HepG2 (cell line): ENCODE measurements around the gene SNN. TPM values are rescaled to one million over a fixed set of nuclear protein-coding genes. Genes with fewer than 3 reads are reported as not detected.
A peak's percentile ranks its signal among the peaks of the same experiment; 100 is the strongest.

Experiments
- ATAC-seq: fragments of 200-7000 bp; cut with Tn5 transposase; 3 replicates; pipeline ENCODE4 v1.9.1; 2020; ENCODE audit warnings: mild to moderate bottlenecking, moderate library complexity
- BruUV-seq: library from RNA; stranded (reverse); fragments of 400-500 nt; replicated peaks from 2 replicates; lab custom pipeline; 2021; lab: Mats Ljungman, UMichigan
- CTCF ChIA-PET: fragments of 300-600 bp; formaldehyde crosslinking; extraction: SDS; loops from one replicate; lab custom pipeline; 2021; ENCODE audit warnings: low total read pairs, inconsistent platforms, low intra/inter-chr PET ratio; lab: Yijun Ruan, JAX
- POLR2A ChIA-PET: fragments of 350-600 bp; sonication (Branson Sonifier 250); formaldehyde crosslinking; loops from one replicate; lab custom pipeline; 2020; ENCODE audit warnings: antibody characterized with exemption, inconsistent platforms; lab: Yijun Ruan, JAX
- DNase-seq: peaks from one replicate; pipeline ENCODE4 v3.0.0-alpha.2; 2015; ENCODE audit warnings: low spot score
- FAIRE-seq: peaks from 3 replicates; lab custom pipeline; 2011; peaks lifted over from hg19 to GRCh38; lab: Jason Lieb, UNC
- H2AFZ ChIP-seq: one replicate; pipeline ENCODE4 v1.6.1; 2011; ENCODE audit warnings: low read length, inconsistent platforms
- H3K27ac ChIP-seq: fragments of 300-600 bp; 3 replicates; pipeline ENCODE4 v1.8.0; 2011; ENCODE audit warnings: mixed run types, mild to moderate bottlenecking, mixed read lengths, low read length, inconsistent platforms; ENCODE audit not compliant: insufficient read depth; ENCODE audit errors: extremely low read length
- H3K27me3 ChIP-seq, 2 experiments: fragments of 200-600 bp in 1 of 2; 2 replicates in 1 of 2; 3 replicates in 1 of 2; pipeline versions ENCODE4 v1.6.0 to v1.8.0; 2011; ENCODE audit warnings: low read length in 2 of 2, mild to moderate bottlenecking in 2 of 2, moderate library complexity in 2 of 2, inconsistent platforms in 1 of 2; ENCODE audit not compliant: insufficient read depth in 2 of 2, control insufficient read depth in 1 of 2
- H3K36me3 ChIP-seq, 2 experiments: fragments of 200-600 bp in 1 of 2; replicated peaks in 1 of 2; 2 replicates in 1 of 2; 3 replicates in 1 of 2; pipeline versions ENCODE4 v1.5.1 to v1.8.0; 2011; ENCODE audit warnings: low read length in 2 of 2, inconsistent platforms in 1 of 2; ENCODE audit not compliant: insufficient read depth in 2 of 2, control insufficient read depth in 1 of 2
- H3K4me1 ChIP-seq: 2 replicates; pipeline ENCODE4 v1.5.1; 2012; ENCODE audit warnings: low read length, inconsistent platforms; ENCODE audit not compliant: insufficient read depth
- H3K4me2 ChIP-seq: 2 replicates; pipeline ENCODE4 v1.6.0; 2011; ENCODE audit warnings: low read depth, low read length, inconsistent platforms
- H3K4me3 ChIP-seq, 3 experiments: fragments of 200-600 bp in 1 of 3; sonication (generic), shearing (Covaris generic) in 1 of 3; replicated peaks in 1 of 3; 2 replicates each; pipeline ENCODE4 v1.5.1; 2011 to 2016; ENCODE audit warnings: low read length in 3 of 3, inconsistent platforms in 2 of 3, low read depth in 2 of 3, mild to moderate bottlenecking in 2 of 3, control low read depth in 1 of 3, mixed read lengths in 1 of 3; ENCODE audit not compliant: insufficient read depth in 1 of 3
- H3K79me2 ChIP-seq: one replicate; pipeline ENCODE4 v1.6.1; 2011; ENCODE audit warnings: low read length, inconsistent platforms; ENCODE audit not compliant: insufficient read depth
- H3K9ac ChIP-seq: 2 replicates; pipeline ENCODE4 v1.6.0; 2011; ENCODE audit warnings: mild to moderate bottlenecking, low read depth, low read length, inconsistent platforms; ENCODE audit not compliant: insufficient read depth
- H3K9me3 ChIP-seq: 2 replicates; pipeline ENCODE4 v1.5.1; 2012; ENCODE audit warnings: mild to moderate bottlenecking, low read length
- H4K20me1 ChIP-seq: 2 replicates; pipeline ENCODE4 v1.6.0; 2011; ENCODE audit warnings: inconsistent platforms, mild to moderate bottlenecking, low read length, moderate library complexity; ENCODE audit not compliant: insufficient read depth
- BORCS8-MEF2B ChIP-seq: sonication (generic); formaldehyde crosslinking; IDR thresholded peaks from 2 replicates; pipeline ENCODE4 v1.8.0; 2022; ENCODE audit warnings: mild to moderate bottlenecking, missing genetic modification reagents
- JUNB ChIP-seq: sonication (generic); formaldehyde crosslinking; IDR thresholded peaks from 2 replicates; pipeline ENCODE4 v1.8.0; 2022; ENCODE audit warnings: missing genetic modification reagents, mild to moderate bottlenecking, borderline replicate concordance
- ZNF768 ChIP-seq: sonication (generic); formaldehyde crosslinking; IDR thresholded peaks from 2 replicates; pipeline ENCODE4 v1.4.0; 2020; ENCODE audit warnings: missing genetic modification reagents
- WGBS: methylation state at CpG from one replicate; pipeline ENCODE4 v1.1.6; 2017; ENCODE audit warnings: low lambda C conversion rate; 5-methylcytosine and 5-hydroxymethylcytosine counted together
- in situ Hi-C: cut with HindIII; loops from 2 replicates; pipeline ENCODE4 v1.10.0; 2017; ENCODE audit warnings: low pct_unique_long_range_greater_than_20kb; ENCODE audit not compliant: extremely low pct_ligation_motif_present
- intact Hi-C: fragments of 100-400 bp; cut with micrococcal nuclease; formaldehyde crosslinking; loops from one replicate; pipeline ENCODE4 v1.10.0; 2022; ENCODE audit not compliant: unreplicated experiment
- polyA plus RNA-seq, 8 experiments: library from polyadenylated mRNA; depleted of rRNA in 3 of 8; stranded (reverse) in 7 of 8; unstranded in 1 of 8; fragments of >200 nt; fragmentation: Illumina TruSeq in 4 of 8; extraction: Trizol in 4 of 8; gene quantifications; 2 replicates each; pipeline versions ENCODE4 v1.2.1 to v1.2.3, GENCODE V29; 2011 to 2016; ENCODE audit warnings: low read depth in 4 of 8, missing spikeins in 1 of 8, mixed read lengths in 1 of 8; ENCODE audit not compliant: insufficient read depth in 1 of 8
- total RNA-seq, 5 experiments: library from RNA; depleted of rRNA; stranded (reverse); fragments of >200 nt; fragmentation: Illumina TruSeq; extraction: Trizol; gene quantifications; 2 replicates each; pipeline ENCODE4 v1.2.3, GENCODE V29; 2016; ENCODE audit warnings: low read depth in 1 of 5
- TF ChIP-seq, protein P1 (sequence below): sonication (generic); formaldehyde crosslinking; IDR thresholded peaks from 2 replicates; pipeline ENCODE4 v1.5.0; 2020; ENCODE audit warnings: mild to moderate bottlenecking, missing genetic modification reagents

The SNN gene
- total and polyA plus RNA-seq, 2 of the 13 experiments (the other 11 are each of a cell fraction or from before 2014, with no cell fraction given): 5.2 to 8.4 TPM

DNA sequence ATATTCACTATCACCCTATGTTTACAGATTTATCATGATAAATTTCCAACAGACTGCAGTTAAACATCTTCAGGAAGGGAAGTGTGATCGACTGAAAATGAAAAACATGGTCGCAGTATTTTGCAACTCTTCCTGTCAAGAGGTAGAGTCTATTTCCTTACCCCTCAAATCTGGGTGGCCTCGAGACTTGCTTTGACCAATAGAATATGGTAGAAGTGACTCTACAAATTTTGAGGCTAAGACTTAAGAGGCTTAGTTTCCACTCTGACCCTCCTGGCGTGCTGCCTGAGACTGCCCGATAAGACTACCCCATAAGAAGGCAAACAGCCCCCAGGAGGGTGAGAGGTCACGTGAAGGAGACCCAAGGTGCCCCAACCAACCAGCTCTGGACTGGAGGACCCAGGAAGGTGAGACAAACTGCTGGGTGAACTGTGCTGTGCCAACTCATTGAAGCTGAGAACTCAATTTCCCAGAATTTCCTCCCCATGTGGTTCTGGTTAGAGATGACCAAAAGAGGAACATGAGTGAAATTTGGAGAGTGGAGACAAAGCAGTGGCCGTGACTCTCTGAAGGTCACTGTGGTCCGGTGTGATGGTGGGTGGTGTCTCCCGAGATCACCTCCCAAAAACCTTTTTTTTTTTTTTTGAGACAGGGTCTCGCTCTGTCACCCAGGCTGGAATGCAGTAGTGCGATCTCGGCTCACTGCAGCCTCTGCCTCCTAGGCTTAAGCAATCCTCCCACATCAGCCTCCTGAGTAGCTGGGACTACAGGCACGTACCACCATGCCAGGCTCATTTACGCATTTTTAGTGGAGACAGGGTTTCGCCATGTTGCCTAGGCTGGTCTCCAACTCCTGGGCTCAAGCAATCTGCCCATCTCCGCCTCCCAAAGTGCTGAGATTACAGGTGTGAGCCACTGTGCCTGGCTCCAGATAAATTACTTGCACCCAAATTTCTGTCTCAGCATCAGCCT, 43.3 kb upstream of the SNN start:
- H3K36me3 ChIP-seq: no peaks in the 10 kb centered on the region
- no peak overlapping the region for H2AFZ ChIP-seq
- peaks cover 2 to 5% of the 10 kb centered on the region in 2 experiments; a peak in 3 of 5 replicates for H3K27me3 ChIP-seq
- intact Hi-C loops: no loop called here
- H3K27ac ChIP-seq: no peak overlapping the region
- ATAC-seq: no peak
- POLR2A ChIA-PET: interaction anchor here (1.4 kb wide), 1 partner anchor 10 kb away, joined by 3 read pairs; no protein-coding TSS in a partner anchor
- TF ChIP-seq BORCS8-MEF2B (CRISPR knock-in tag): no peak
- TF ChIP-seq, protein P1, sequence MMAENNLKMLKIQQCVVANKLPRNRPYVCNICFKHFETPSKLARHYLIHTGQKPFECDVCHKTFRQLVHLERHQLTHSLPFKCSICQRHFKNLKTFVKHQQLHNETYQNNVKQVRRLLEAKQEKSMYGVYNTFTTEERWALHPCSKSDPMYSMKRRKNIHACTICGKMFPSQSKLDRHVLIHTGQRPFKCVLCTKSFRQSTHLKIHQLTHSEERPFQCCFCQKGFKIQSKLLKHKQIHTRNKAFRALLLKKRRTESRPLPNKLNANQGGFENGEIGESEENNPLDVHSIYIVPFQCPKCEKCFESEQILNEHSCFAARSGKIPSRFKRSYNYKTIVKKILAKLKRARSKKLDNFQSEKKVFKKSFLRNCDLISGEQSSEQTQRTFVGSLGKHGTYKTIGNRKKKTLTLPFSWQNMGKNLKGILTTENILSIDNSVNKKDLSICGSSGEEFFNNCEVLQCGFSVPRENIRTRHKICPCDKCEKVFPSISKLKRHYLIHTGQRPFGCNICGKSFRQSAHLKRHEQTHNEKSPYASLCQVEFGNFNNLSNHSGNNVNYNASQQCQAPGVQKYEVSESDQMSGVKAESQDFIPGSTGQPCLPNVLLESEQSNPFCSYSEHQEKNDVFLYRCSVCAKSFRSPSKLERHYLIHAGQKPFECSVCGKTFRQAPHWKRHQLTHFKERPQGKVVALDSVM (CRISPR knock-in tag): 0 out of 2 replicates have a peak, but pooled peaks have one; percentile 23
- TF ChIP-seq, all 625 proteins: peak for 1
- peaks cover 42% of the 10 kb centered on the region for H3K4me1 ChIP-seq
- no peaks in the 10 kb centered on the region for H3K79me2 ChIP-seq
- no TSS peak for BruUV-seq
- 71% methylated on average over 16 of the region's 16 CpGs for WGBS
- no peak overlapping the region for H3K4me2 ChIP-seq
- FAIRE-seq (no peak), DNase-seq (no peak)
- H3K9ac ChIP-seq: no peak overlapping the region
- no peaks in the 10 kb centered on the region for H3K9me3 ChIP-seq
- CTCF ChIA-PET: no interaction called here
- in situ Hi-C loops: no loop called here
- H4K20me1 ChIP-seq: no peaks in the 10 kb centered on the region
- H3K4me3 ChIP-seq: no peak overlapping the region

DNA sequence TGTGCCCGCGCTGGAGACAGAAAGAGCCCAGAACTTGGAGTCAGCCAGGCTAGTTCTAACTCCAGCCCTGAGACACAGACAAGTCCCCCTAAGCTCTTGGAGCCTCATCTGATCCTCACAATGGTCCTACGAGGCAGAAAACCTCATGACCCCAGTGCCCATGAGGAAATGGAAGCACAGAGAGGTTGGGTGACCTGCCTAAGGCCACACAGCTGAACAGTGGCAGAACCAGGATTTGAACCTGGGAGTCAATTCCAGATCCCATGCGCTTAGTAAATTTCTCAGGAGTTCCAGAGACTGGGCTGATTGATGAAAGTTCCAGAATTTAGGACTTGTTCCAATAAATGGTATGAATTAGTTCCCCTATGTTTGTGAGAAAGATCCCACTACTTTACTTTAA, 42.5 kb upstream of the SNN start:
- Histone ChIP-seq H3K9ac (no peak overlapping the region), H3K36me3 (no peaks in the 10 kb centered on the region), H3K4me3 (no peak overlapping the region), H3K9me3 (no peaks in the 10 kb centered on the region), H3K27ac (no peak overlapping the region), H2AFZ (no peak overlapping the region), H4K20me1 (no peaks in the 10 kb centered on the region), H3K79me2 (no peaks in the 10 kb centered on the region), H3K4me1 (peaks cover 50% of the 10 kb centered on the region), H3K4me2 (no peak overlapping the region), H3K27me3 (peaks cover 2 to 5% of the 10 kb centered on the region in 2 experiments; a peak in 3 of 5 replicates)
- FAIRE-seq (no peak), ATAC-seq (no peak), DNase-seq (no peak)
- 71% methylated on average over 4 of the region's 4 CpGs for WGBS
- in situ Hi-C loops: no loop called here
- peak; percentile 97 for TF ChIP-seq ZNF768 (CRISPR knock-in tag)
- TF ChIP-seq JUNB: no peak
- intact Hi-C loops: no loop called here
- POLR2A ChIA-PET: no interaction called here
- BruUV-seq: no TSS peak
- CTCF ChIA-PET: no interaction called here
